B cell (primary cell): ENCODE results near the gene IQSEC3. TPM values are rescaled to one million over a fixed set of nuclear protein-coding genes. Genes with fewer than 3 reads are reported as not detected.
"Not testable (repeated sequence)": the region's sequence is repeated elsewhere in the genome, so short reads cannot be mapped to it uniquely, and the experiment has no call there.

Source experiments
- ATAC-seq: fragments of 200-7000 bp; cut with Tn5 transposase; one replicate; pipeline ENCODE4 v1.10.0; 2021; ENCODE audit warnings: low read depth, mild to moderate bottlenecking, moderate number of reproducible peaks, moderate library complexity
- CTCF ChIA-PET: fragments of 350-600 bp; sonication (Branson Sonifier 250); formaldehyde crosslinking; loops from one replicate; lab custom pipeline; 2021; ENCODE audit warnings: antibody characterized with exemption, inconsistent platforms; lab: Charles Lee
- POLR2A ChIA-PET: fragments of 350-600 bp; sonication (Branson Sonifier 250); formaldehyde crosslinking; loops from one replicate; lab custom pipeline; 2021; ENCODE audit warnings: antibody characterized with exemption; lab: Charles Lee
- DNase-seq: peaks from one replicate; pipeline ENCODE4 v3.0.0; 2013
- H2AFZ ChIP-seq: 2 replicates; pipeline ENCODE4 v1.6.1; 2012; ENCODE audit warnings: mild to moderate bottlenecking, low read depth, low read length; ENCODE audit not compliant: insufficient read depth, poor library complexity, severe bottlenecking
- H3K27ac ChIP-seq, 2 donors: 1 replicate in 1 of 2; 2 replicates in 1 of 2; pipeline ENCODE4 v1.5.1; 2012 to 2013; ENCODE audit warnings: low read length in 2 of 2, mild to moderate bottlenecking in 2 of 2, moderate library complexity in 1 of 2
- H3K27me3 ChIP-seq, 4 experiments: fragments of 200-600 bp in 1 of 4; sonication (generic) in 1 of 4; replicated peaks in 1 of 4; 1 replicate in 2 of 4; 2 replicates in 2 of 4; pipeline versions ENCODE4 v1.6.1 to v1.7.0; 2013 to 2016; ENCODE audit warnings: low read length in 3 of 4, mild to moderate bottlenecking in 2 of 4, mixed read lengths in 1 of 4, moderate library complexity in 1 of 4; ENCODE audit not compliant: insufficient read depth in 4 of 4, control insufficient read depth in 3 of 4; ENCODE audit errors: control extremely low read depth in 1 of 4
- H3K36me3 ChIP-seq, 2 experiments: replicated peaks in 1 of 2; 1 replicate in 1 of 2; 2 replicates in 1 of 2; pipeline versions ENCODE4 v1.6.1 to v1.7.1; 2013; ENCODE audit warnings: low read length in 1 of 2; ENCODE audit not compliant: insufficient read depth in 2 of 2, control insufficient read depth in 1 of 2; ENCODE audit errors: control extremely low read depth in 1 of 2, extremely low read depth in 1 of 2
- H3K4me1 ChIP-seq, 2 donors: fragments of 200-600 bp in 1 of 2; sonication (generic) in 1 of 2; 1 replicate in 1 of 2; 2 replicates in 1 of 2; pipeline versions ENCODE4 v1.5.1 to v1.6.1; 2013 to 2017; ENCODE audit warnings: low read length in 2 of 2; ENCODE audit not compliant: control insufficient read depth in 2 of 2, insufficient read depth in 2 of 2
- H3K4me2 ChIP-seq: replicated peaks from 2 replicates; pipeline ENCODE3; 2012; ENCODE audit warnings: mild to moderate bottlenecking, low read depth, low read length; ENCODE audit not compliant: poor library complexity, severe bottlenecking
- H3K4me3 ChIP-seq, 5 experiments: fragments of 200-600 bp in 1 of 5; sonication (generic) in 1 of 5; 1 replicate in 3 of 5; 2 replicates in 2 of 5; pipeline versions ENCODE4 v1.5.1 to v1.7.0; 2011 to 2016; ENCODE audit warnings: low read length in 4 of 5, mild to moderate bottlenecking in 4 of 5, low read depth in 2 of 5, control low read depth in 1 of 5, moderate library complexity in 1 of 5; ENCODE audit not compliant: insufficient read depth in 1 of 5; ENCODE audit errors: control extremely low read depth in 1 of 5, extremely low read depth in 1 of 5
- H3K79me2 ChIP-seq: fragments of 200-600 bp; sonication (generic); one replicate; pipeline ENCODE4 v1.6.0; 2016; ENCODE audit warnings: low read length; ENCODE audit not compliant: control insufficient read depth, insufficient read depth
- H3K9ac ChIP-seq: fragments of 200-600 bp; sonication (generic); 2 replicates; pipeline ENCODE4 v1.6.1; 2017; ENCODE audit warnings: mild to moderate bottlenecking, low read length, moderate library complexity
- H3K9me3 ChIP-seq, 3 donors: one replicate each; pipeline versions ENCODE4 v1.6.1 to v1.7.1; 2013; ENCODE audit warnings: low read length in 2 of 3; ENCODE audit not compliant: control insufficient read depth in 2 of 3, insufficient read depth in 1 of 3; ENCODE audit errors: control extremely low read depth in 1 of 3
- H4K20me1 ChIP-seq: 2 replicates; pipeline ENCODE4 v1.6.0; 2012; ENCODE audit warnings: mild to moderate bottlenecking, low read length; ENCODE audit not compliant: insufficient read depth, control insufficient read depth, poor library complexity, severe bottlenecking
- H3K27ac Mint-ChIP-seq: one replicate; pipeline ENCODE4 v1.8.0; 2021; ENCODE audit warnings: mixed read lengths
- H3K27me3 Mint-ChIP-seq: one replicate; pipeline ENCODE4 v1.8.0; 2021; ENCODE audit warnings: mixed read lengths
- H3K4me1 Mint-ChIP-seq: one replicate; pipeline ENCODE4 v1.8.0; 2021; ENCODE audit warnings: mixed read lengths
- H3K4me3 Mint-ChIP-seq: one replicate; pipeline ENCODE4 v1.8.0; 2021; ENCODE audit warnings: mixed read lengths
- H3K9me3 Mint-ChIP-seq: one replicate; pipeline ENCODE4 v1.8.0; 2022; ENCODE audit warnings: mixed read lengths; ENCODE audit not compliant: insufficient read depth
- WGBS: methylation state at CpG from one replicate; pipeline ENCODE4 v1.1.5; 2013; ENCODE audit warnings: missing lambda C conversion rate; ENCODE audit not compliant: insufficient coverage; 5-methylcytosine and 5-hydroxymethylcytosine counted together
- intact Hi-C: fragments of 100-400 bp; cut with micrococcal nuclease; formaldehyde crosslinking; loops from one replicate; pipeline ENCODE4 v1.10.0; 2022
- polyA plus RNA-seq: library from polyadenylated mRNA; depleted of rRNA; stranded (reverse); fragments of >200 nt; gene quantifications from 2 replicates; pipeline ENCODE4 v1.2.3, GENCODE V29; 2012
- total RNA-seq, 2 donors: library from RNA; stranded (reverse); fragments of 120-200 nt in 1 of 2; gene quantifications; 1 replicate in 1 of 2; 2 replicates in 1 of 2; pipeline versions ENCODE4 v1.2.3 to v1.2.4, GENCODE V29; 2013 to 2022

IQSEC3 gene
- total and polyA plus RNA-seq, 2 donors (not counting 1 experiment from before 2014, with no cell fraction given): 0.01 to 1.8 TPM

DNA sequence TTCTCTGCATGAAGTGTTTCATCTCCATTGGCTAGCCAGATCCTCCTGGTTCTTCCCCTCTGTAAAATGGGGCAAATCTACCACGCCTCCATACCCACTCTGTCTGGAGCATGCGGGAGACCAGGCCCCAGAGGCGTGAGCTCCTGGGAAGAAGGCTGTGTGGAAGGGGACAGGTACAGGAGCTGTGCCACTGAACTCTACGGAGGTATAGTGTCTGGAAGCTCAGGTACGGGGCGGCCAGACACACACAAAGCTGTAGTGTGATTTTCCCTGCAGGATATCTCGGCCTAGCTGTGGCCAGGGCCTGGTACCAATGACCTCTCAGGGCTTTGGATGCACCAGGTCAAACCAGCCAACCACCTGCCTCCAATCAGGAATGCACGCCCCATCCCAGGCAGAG lies 10.0 kb downstream of the IQSEC3 start:
- H3K4me3 Mint-ChIP-seq, H3K4me3 ChIP-seq, H3K9me3 Mint-ChIP-seq, H3K27ac ChIP-seq, H4K20me1 ChIP-seq, H3K9ac ChIP-seq, POLR2A ChIA-PET, H3K79me2 ChIP-seq, CTCF ChIA-PET, ATAC-seq, H3K36me3 ChIP-seq, intact Hi-C loops, DNase-seq, H3K27ac Mint-ChIP-seq, H3K4me1 ChIP-seq, H3K9me3 ChIP-seq, H3K4me1 Mint-ChIP-seq, H3K4me2 ChIP-seq, H2AFZ ChIP-seq: not testable (repeated sequence)
- 100% methylated on average over 1 of the region's 8 CpGs for WGBS
- peaks cover 54% of the 10 kb centered on the region for H3K27me3 Mint-ChIP-seq
- H3K27me3 ChIP-seq: peaks cover 0 to 25% (median 8%) of the 10 kb centered on the region in 4 experiments

DNA sequence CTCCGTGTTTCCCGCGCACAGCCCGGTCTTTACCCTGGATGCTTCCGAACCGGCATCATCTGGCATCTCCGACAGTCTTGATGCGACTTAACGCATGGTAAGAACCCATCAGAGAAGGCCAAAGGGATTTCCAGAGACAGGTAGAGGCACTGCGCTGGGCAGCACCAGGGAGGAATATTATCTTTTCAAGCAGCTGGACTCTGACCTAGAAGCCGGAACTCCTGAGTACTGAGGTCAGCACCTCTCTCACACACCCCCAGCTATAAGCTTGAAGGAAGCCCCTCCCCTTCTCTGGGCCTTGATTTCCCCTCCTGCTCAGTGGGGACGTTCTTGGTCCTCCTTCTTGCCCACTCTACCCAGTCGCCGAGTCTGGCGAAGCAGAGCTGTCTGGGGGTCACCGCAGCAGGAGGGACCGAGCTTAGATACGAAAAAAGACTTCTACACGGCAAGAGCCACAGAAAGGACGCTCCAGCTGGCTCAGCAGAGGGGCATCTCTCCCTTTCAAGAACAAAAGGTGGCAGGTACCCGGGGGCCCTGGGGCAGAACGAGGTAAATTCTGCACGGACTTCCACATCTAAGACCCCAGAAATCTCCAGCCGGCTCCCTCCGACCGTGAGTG lies 10.6 kb downstream of the IQSEC3 start:
- H2AFZ ChIP-seq, H3K4me3 Mint-ChIP-seq, POLR2A ChIA-PET, H3K4me1 ChIP-seq, H3K27ac Mint-ChIP-seq, CTCF ChIA-PET, H3K79me2 ChIP-seq, H3K4me2 ChIP-seq, H3K4me1 Mint-ChIP-seq, H3K27ac ChIP-seq, H3K9me3 Mint-ChIP-seq, H3K4me3 ChIP-seq, H4K20me1 ChIP-seq, H3K36me3 ChIP-seq, H3K9me3 ChIP-seq, H3K9ac ChIP-seq, intact Hi-C loops, DNase-seq, ATAC-seq: not testable (repeated sequence)
- peaks cover 0 to 26% (median 8%) of the 10 kb centered on the region in 4 experiments for H3K27me3 ChIP-seq
- peaks cover 52% of the 10 kb centered on the region for H3K27me3 Mint-ChIP-seq
- WGBS: 93% methylated on average over 9 of the region's 26 CpGs

DNA sequence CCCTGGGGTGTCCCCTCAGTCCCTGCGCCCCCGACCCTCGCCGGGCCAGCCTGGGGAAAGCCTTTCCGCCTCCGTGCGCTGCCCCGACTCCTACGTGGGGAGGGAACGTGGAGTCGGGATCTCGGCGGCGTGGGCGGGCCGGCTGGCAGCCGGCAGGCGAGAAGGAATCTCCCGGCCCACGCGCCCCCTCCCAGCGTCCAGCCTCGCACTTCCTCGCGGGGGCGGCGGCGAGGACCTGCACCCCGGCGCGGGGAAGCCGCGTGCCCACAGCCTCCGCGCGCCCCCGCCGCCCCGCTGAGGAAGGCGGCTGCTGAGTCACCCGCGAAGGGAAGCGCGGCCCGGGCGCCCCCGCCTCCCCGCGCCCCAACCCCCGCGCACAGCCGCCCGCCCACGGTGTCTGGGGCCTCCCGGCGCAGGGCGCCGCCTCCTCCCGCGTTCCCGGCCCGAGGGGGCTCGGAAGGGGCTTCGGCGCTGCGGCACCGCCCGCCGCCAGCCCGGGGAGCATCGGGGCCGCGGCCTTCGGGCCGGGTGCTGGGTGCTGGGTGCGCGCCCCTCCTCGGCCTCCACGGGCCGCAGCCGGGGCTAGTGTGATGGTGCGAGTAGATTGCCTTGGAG lies 11.3 kb downstream of the IQSEC3 start:
- H3K9ac ChIP-seq, H3K4me2 ChIP-seq, H2AFZ ChIP-seq, H3K36me3 ChIP-seq, intact Hi-C loops, H3K79me2 ChIP-seq, H3K4me3 ChIP-seq, DNase-seq, H3K4me3 Mint-ChIP-seq, H3K9me3 ChIP-seq, H3K4me1 ChIP-seq, POLR2A ChIA-PET, H4K20me1 ChIP-seq, CTCF ChIA-PET, H3K4me1 Mint-ChIP-seq, ATAC-seq, H3K27ac Mint-ChIP-seq, H3K9me3 Mint-ChIP-seq, H3K27ac ChIP-seq: not testable (repeated sequence)
- peaks cover 0 to 26% (median 8%) of the 10 kb centered on the region in 4 experiments for H3K27me3 ChIP-seq
- H3K27me3 Mint-ChIP-seq: peaks cover 56% of the 10 kb centered on the region
- 3% methylated on average over 45 of the region's 82 CpGs for WGBS
